Measurements from ENCODE around the gene EMSY. TPM values are rescaled to one million over a fixed set of nuclear protein-coding genes. Genes with fewer than 3 reads are reported as not detected.

Gene EMSY
- total RNA-seq, 1 experiment from 2014 or later, result 29.3 TPM

GRCh38 chr11:76591416-76591815 lies 146.6 kb downstream of the EMSY start:
- peaks cover 0 to 7% of the 10 kb centered on the region in 2 experiments; a peak in 2 of 4 replicates for H3K4me1 Mint-ChIP-seq
- H2BK12ac ChIP-seq (ENCODE audit: insufficient read length, low read depth, low read length), result no peak overlapping the region
- H3K56ac ChIP-seq (ENCODE audit: insufficient read length, low read depth, low read length), result no peak overlapping the region
- no peak for DNase-seq
- H3K27ac ChIP-seq (ENCODE audit: insufficient read length, low read depth, low read length), result no peak overlapping the region
- peaks cover 2% of the 10 kb centered on the region; the same call in 1 of the 2 replicates for H3K27me3 Mint-ChIP-seq (ENCODE audit: low read depth)
- H3K9me3 ChIP-seq (ENCODE audit: control insufficient read depth, low read depth, low read length), result no peaks in the 10 kb centered on the region
- no peak overlapping the region for H2BK120ac ChIP-seq (ENCODE audit: low read depth, low read length, poor library complexity, severe bottlenecking)
- TF ChIP-seq, protein P1, sequence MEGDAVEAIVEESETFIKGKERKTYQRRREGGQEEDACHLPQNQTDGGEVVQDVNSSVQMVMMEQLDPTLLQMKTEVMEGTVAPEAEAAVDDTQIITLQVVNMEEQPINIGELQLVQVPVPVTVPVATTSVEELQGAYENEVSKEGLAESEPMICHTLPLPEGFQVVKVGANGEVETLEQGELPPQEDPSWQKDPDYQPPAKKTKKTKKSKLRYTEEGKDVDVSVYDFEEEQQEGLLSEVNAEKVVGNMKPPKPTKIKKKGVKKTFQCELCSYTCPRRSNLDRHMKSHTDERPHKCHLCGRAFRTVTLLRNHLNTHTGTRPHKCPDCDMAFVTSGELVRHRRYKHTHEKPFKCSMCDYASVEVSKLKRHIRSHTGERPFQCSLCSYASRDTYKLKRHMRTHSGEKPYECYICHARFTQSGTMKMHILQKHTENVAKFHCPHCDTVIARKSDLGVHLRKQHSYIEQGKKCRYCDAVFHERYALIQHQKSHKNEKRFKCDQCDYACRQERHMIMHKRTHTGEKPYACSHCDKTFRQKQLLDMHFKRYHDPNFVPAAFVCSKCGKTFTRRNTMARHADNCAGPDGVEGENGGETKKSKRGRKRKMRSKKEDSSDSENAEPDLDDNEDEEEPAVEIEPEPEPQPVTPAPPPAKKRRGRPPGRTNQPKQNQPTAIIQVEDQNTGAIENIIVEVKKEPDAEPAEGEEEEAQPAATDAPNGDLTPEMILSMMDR (conservative IDR thresholded peaks at IDR 0.05), result no peak
- no peaks in the 10 kb centered on the region for H3K27me3 ChIP-seq (ENCODE audit: insufficient read depth, low read length)
- H3K4me3 Mint-ChIP-seq, result no peak overlapping the region
- H2BK15ac ChIP-seq (ENCODE audit: low read depth, low read length), result no peak overlapping the region
- no peak overlapping the region for H4K5ac ChIP-seq (ENCODE audit: insufficient read length, low read depth, low read length)
- H4K8ac ChIP-seq (replicated peaks; ENCODE audit: insufficient read length, low read depth, low read length), result no peak overlapping the region
- no peaks in the 10 kb centered on the region for H3K79me2 ChIP-seq (ENCODE audit: insufficient read depth, low read length)
- H2BK20ac ChIP-seq (ENCODE audit: low read depth, low read length, poor library complexity, severe bottlenecking), result no peak overlapping the region
- H3K9ac ChIP-seq (ENCODE audit: extremely low read depth, insufficient read length, low read length), result no peak overlapping the region
- no peak overlapping the region for H3K27ac Mint-ChIP-seq
- H3K4ac ChIP-seq (ENCODE audit: low read depth, low read length), result no peak overlapping the region
- no peaks in the 10 kb centered on the region for H3K79me1 ChIP-seq (ENCODE audit: insufficient read depth, low read depth, low read length, poor library complexity, severe bottlenecking)
- H3K36me3 Mint-ChIP-seq (ENCODE audit: insufficient read depth in 1 of 3, low read depth in 3 of 3), result no peaks in the 10 kb centered on the region
- H3K14ac ChIP-seq (ENCODE audit: insufficient read depth, low read length), result no peak overlapping the region
- no peak overlapping the region for H2BK5ac ChIP-seq (ENCODE audit: insufficient read length, low read length)
- no peaks in the 10 kb centered on the region for H3K4me1 ChIP-seq (ENCODE audit: insufficient read depth, low read length)
- H2AFZ ChIP-seq (ENCODE audit: low read length), result no peak overlapping the region
- no peaks in the 10 kb centered on the region for H4K20me1 ChIP-seq (ENCODE audit: control insufficient read depth, insufficient read depth, insufficient read length)
- H2AK5ac ChIP-seq (ENCODE audit: insufficient read length, low read length), result no peak overlapping the region
- H3K23me2 ChIP-seq (ENCODE audit: insufficient read length, low read depth, low read length, poor library complexity, severe bottlenecking), result no peaks in the 10 kb centered on the region
- H3T11ph ChIP-seq (ENCODE audit: low read length), result no peak overlapping the region
- H3K4me2 ChIP-seq (ENCODE audit: insufficient read depth, insufficient read length, low read length), result no peak overlapping the region
- no peaks in the 10 kb centered on the region for H3K9me3 Mint-ChIP-seq
- H3K18ac ChIP-seq (ENCODE audit: insufficient read length, low read depth, low read length), result no peak overlapping the region
- H3K23ac ChIP-seq (ENCODE audit: insufficient read length, low read depth, low read length), result no peak overlapping the region
- WGBS (ENCODE audit: extremely low coverage, insufficient read length, low lambda C conversion rate), result no CpG with 5 or more reads among the region's 8 CpGs
- no peak overlapping the region for H4K91ac ChIP-seq (ENCODE audit: insufficient read length, low read depth, low read length)

All from H9 (cell line).